ENCODE measurements around the gene NOX5.
"Not testable (repeated sequence)": the region's sequence is repeated elsewhere in the genome, so short reads cannot be mapped to it uniquely, and the experiment has no call there.

- TF ChIP-seq, protein P1, sequence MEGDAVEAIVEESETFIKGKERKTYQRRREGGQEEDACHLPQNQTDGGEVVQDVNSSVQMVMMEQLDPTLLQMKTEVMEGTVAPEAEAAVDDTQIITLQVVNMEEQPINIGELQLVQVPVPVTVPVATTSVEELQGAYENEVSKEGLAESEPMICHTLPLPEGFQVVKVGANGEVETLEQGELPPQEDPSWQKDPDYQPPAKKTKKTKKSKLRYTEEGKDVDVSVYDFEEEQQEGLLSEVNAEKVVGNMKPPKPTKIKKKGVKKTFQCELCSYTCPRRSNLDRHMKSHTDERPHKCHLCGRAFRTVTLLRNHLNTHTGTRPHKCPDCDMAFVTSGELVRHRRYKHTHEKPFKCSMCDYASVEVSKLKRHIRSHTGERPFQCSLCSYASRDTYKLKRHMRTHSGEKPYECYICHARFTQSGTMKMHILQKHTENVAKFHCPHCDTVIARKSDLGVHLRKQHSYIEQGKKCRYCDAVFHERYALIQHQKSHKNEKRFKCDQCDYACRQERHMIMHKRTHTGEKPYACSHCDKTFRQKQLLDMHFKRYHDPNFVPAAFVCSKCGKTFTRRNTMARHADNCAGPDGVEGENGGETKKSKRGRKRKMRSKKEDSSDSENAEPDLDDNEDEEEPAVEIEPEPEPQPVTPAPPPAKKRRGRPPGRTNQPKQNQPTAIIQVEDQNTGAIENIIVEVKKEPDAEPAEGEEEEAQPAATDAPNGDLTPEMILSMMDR (IDR thresholded peaks at IDR 0.05), result not testable (repeated sequence)
- TF ChIP-seq POLR2A (IDR thresholded peaks at IDR 0.05), result not testable (repeated sequence)
Observed at GRCh38 chr15:69069290-69069689, 54.8 kb downstream of the NOX5 start.
